Measurements from ENCODE around the gene FIBCD1. TPM values are rescaled to one million over a fixed set of nuclear protein-coding genes. Genes with fewer than 3 reads are reported as not detected.

The FIBCD1 gene
- polyA plus RNA-seq, 5 donors = 0.61 to 2.2 (median 1.6) TPM

DNA sequence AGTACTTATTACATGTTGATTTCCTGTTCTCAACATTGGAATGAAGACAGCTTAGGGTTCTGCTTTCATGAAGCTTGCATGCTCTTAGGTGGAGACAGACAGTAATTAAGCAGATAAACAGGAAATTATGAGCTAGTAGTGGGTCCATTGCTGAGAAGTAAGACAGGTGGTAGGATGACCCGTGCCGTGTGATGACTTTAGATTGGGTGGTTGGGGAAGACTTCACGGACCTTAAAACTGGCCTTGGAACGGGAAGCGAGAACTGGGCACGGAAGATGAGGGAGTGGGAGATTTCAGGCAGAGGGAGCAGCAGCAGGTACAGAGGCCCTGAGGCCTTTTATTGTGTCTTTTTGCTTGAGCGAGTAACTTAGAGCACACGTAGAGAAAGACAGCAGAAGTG is 76.8 kb downstream of the FIBCD1 start:
- no peak for DNase-seq

DNA sequence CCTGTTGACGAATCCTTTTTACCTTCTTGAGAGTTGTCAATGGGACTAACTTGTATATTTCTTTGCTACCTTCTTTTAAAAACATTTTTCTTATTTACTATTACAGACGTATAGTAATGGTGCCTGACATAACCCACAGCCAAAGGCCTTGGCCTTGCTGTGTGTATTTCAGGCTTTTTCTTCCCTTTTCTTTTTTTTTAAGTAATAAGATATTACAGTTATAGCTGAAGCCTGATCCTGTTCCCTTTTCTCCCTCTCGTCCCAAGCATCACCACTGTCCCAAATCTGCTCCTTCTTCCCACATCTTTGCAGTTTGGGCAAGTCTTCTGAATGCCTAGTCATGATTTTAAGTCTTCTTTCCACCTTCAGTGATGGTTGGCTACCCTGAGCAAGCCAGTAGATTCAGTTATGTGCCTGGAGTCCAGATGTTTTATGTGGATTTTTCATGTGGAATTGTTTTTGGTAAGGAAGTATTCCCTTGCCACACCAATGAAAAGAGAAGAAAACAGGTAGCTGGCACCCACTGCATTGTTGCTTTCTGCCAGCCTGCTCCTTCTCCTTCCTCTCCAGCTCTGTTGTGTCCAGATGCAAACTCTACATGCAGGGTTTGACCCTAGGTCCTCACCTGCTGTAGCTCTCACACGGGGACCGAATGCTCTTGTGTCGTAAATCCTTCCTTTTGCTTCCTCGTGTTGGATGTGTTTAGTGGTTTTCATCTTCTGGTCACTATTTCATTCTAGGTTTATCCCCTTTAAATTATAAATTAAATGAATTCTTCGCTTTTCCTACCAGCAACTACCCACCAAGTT is 77.5 kb downstream of the FIBCD1 start:
- no peak for DNase-seq

DNA sequence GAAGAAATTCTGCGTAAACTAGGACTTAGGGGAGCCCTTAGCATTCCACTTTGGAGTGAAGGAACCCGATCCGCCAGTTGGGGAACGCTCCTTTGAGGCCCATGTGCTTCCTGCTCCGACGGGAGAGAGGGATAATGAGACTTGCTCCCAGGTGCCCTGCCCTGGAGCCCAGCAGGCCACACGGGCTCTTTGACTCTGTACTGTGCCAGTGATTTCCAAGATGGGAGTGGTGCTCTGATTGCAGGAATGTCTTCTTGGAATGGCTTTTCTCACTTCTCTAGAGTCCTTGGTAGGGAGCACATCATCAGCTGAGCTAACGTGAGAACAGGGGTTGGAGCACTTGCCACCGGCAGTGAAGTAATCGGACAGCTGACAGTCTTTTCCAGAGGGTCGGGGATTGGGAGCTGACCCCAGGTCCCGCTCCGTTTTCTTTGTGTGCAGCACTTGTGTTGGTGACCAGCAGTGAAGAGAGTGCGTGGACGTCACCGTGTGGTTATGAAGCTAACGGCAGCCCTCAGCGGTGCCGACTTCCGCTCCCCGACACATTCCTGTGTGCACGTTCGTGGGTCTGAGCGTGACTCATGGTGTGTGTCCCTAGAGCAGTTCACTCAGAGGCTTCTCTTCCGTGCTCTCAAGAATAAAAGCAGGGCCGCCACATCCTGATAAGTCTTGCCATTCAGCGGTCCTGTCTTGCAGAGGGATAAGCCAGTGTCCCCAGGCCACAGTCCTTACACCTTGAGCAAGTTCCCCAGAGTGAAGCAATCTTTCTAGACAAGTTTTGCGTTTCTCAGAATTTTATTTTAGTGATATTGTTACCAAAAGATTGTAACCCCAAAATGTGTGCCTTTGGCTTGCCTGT is 78.4 kb downstream of the FIBCD1 start:
- DNase-seq = peak in 1 of 2 donors; percentile 42

DNA sequence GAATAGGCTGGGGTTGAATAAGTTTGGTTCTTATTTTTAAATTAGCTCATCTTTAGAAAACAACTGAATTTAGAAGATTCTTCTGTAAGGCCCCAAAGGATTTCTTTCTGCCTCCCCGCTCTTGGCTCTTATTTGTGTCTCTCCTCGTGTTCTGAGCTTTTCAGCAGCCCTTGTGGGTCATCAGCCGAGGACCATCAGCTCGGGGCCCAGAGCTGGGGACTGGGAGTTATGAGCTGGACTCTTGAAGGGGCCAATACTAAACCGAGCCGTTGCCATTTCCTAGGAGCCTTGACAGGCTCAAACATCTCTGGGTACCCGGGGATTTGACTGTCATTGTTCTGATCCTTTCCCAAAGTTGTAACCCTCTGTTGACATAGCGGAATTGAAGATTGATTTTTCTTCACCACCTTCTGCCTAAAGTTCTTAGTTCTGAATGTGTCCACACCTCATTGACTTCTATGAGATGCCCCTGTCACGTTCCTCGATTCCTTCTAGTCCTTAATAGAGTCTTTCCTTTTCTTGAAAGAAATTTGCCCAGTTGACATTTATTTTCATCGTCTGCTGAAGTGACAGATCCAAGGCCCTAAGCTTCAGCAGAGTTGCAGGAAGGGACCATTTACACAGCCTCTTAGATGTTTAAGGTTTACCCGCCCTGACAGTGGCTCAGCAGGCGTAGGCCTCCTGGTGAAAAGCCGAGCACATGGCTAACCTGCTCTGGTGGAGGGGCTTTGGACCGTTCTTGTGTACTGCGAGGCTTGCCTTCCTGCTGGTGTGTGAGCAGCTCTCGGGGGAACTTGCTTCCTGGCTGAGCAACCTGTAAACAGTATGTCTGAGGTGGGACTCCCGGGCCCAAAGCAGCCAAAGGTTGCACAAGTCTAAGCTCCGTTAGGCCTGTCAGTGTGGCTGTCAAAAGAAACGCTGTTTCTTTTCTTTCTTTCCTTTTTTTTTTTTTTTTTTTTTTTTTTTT is 80.0 kb downstream of the FIBCD1 start:
- DNase-seq = no peak

DNA sequence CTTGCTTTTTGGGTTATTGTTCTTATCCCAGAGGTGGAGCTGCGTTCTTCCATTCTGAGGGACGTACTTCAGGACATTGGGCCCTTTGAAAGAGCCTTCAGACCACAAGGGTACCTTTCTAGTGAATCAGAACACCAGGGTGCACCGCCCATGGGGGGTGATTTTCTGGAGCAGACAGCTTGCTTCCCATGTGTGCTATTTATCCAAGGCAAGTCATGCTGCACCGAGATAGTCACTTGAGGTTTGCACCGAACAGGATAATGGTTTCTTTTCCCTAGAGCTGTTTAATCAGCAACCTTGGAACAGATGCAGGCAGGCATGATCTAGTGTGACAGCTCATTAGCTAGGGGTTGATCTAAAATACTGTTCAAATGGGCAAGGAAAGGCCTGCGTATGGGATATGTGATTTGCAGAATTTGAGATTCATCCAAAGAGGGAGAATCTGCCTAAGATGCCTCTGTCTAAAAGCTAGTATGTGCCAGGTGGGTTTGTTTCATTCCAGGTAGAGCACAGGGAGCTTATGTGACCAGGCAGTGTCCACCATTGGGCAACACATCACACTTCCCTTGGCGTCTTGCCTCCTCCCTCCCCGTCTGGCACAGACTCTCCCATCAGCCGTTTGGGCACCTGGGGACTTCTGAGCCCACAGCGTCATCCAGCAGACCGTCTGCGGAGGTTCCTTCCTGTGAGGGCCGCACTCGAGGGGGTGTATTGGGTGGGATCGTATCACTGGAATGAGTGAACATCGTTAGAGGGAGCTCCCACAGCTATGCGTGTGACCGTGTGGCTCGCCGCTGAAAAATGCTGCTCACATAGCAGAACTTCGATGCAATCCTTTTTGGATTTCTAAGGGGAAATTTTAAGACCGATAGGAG is 80.9 kb downstream of the FIBCD1 start:
- DNase-seq = no peak

DNA sequence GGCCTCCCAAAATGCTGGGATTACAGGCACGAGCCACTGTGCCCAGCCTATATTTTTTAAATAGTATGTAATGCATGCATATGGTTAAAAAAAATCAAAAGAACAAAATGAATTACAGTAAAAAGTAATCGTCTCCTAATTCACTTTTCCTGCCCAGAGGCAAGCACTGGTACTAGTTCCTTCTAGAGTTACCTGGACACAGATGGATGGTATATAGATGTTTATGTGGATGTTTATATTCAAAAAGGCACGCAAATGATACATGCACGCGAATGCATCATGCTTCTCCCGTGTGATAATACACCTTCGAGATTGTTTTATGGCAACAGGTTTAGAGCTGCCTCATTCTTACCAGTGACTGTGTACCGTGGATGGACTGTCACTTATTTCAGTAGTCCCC is 82.6 kb downstream of the FIBCD1 start:
- no peak for DNase-seq

DNA sequence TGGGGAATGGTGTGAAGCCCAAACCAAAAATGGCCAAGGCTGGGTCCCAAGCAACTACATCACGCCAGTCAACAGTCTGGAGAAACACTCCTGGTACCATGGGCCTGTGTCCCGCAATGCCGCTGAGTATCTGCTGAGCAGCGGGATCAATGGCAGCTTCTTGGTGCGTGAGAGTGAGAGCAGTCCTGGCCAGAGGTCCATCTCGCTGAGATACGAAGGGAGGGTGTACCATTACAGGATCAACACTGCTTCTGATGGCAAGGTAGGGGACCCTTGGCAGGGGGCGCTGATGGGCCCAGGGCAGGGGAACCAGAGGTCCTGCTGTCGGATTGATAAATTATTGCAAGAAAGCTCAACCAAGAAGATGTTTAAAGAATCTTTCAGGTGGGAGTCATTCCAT is 84.2 kb downstream of the FIBCD1 start:
- no peak for DNase-seq

DNA sequence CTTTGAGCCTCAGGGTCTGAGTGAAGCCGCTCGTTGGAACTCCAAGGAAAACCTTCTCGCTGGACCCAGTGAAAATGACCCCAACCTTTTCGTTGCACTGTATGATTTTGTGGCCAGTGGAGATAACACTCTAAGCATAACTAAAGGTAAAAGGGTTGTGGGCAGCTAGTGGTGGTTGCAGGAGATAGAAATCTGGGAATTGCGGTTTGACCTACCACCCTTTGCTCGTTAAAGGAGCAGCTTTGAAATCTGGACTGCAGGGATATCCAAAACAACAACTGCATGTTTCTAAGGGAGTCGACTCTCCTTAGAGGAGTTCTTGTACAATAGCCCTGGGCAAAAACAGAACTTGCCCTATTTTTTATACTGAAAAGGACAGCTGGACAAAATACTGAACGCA is 85.0 kb downstream of the FIBCD1 start:
- no peak for DNase-seq

DNA sequence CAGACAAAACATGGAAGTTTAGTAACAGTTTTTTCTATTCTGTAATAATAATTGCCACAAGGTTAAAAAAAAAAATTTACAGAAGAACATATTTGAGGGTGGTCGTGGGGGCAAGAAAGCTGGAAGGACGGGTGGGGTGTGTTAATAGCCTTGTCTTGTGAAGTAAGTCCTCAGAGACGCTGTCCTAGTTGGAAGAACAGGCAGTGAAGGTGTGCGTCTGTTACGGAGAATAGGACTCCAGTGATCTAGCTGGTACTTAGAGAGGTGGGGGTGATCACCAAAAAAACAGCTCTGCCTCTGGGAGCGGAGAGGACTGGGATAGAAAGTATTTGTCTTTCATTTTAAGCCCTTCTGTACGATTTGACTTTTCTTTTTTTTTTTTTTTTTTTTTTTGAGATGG is 86.2 kb downstream of the FIBCD1 start:
- no peak for DNase-seq

Other genes with a start within 250 kb of the FIBCD1 start
- 10 to 100 TPM; 42.1 to 53.7 (median 49.2) TPM for gene EXOSC2, start 245.5 kb downstream of the FIBCD1 start, polyA plus RNA-seq (ENCODE audit: insufficient read depth in 1 of 5, insufficient read length in 5 of 5, low replicate concordance in 1 of 5)
- 10 to 100 TPM; 62.3 to 77.1 (median 70.9) TPM for gene ABL1, start 104.0 kb downstream of the FIBCD1 start, polyA plus RNA-seq (ENCODE audit: insufficient read depth in 1 of 5, insufficient read length in 5 of 5, low replicate concordance in 1 of 5)
- gene QRFP, start 42.4 kb downstream of the FIBCD1 start, polyA plus RNA-seq (ENCODE audit: insufficient read depth in 1 of 5, insufficient read length in 5 of 5, low replicate concordance in 1 of 5) = under 1 TPM; 0.25 to 0.46 (median 0.37) TPM
- 10 to 100 TPM in 3 of 5 donors, 1 to 10 TPM in 2; 7.3 to 15.4 (median 12.2) TPM for gene LAMC3, start 69.9 kb upstream of the FIBCD1 start, polyA plus RNA-seq (ENCODE audit: insufficient read depth in 1 of 5, insufficient read length in 5 of 5, low replicate concordance in 1 of 5)
- gene AIF1L, start 157.3 kb upstream of the FIBCD1 start, polyA plus RNA-seq (ENCODE audit: insufficient read depth in 1 of 5, insufficient read length in 5 of 5, low replicate concordance in 1 of 5) = 10 to 100 TPM; 36.6 to 49.5 (median 42.5) TPM
- gene NUP214, start 186.3 kb upstream of the FIBCD1 start, polyA plus RNA-seq (ENCODE audit: insufficient read depth in 1 of 5, insufficient read length in 5 of 5, low replicate concordance in 1 of 5) = 10 to 100 TPM; 34.3 to 48.9 (median 42.1) TPM

All from right lung (tissue), 5 donors.